ENCODE measurements around the gene SH3BP5L.

DNA sequence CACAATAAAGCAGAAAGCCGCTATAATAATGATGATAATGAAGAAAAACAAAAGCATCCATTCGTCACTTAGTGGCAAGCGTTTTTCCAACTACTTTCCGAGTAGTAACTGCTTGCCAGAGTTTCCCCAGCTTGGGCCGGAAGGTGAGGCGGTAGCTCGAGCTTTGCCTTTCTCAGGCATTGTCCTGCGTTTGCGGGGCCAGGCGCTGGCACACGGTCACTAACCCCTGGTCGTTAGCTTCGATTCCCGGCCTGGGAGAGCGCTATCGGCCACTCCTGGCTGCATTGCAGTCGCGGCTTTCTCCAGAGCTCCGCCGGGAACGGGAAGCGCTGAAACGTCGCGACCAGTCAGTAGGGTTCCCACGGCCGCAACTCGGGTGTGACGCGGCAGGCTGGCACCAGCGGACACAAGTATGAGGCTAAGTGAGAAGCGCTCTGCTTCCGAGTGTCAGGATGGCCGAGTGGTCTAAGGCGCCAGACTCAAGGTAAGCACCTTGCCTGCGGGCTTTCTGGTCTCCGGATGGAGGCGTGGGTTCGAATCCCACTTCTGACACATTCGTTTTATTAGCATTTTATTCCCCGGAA is 47.8 kb upstream of the SH3BP5L start:
- TF ChIP-seq, protein P1, sequence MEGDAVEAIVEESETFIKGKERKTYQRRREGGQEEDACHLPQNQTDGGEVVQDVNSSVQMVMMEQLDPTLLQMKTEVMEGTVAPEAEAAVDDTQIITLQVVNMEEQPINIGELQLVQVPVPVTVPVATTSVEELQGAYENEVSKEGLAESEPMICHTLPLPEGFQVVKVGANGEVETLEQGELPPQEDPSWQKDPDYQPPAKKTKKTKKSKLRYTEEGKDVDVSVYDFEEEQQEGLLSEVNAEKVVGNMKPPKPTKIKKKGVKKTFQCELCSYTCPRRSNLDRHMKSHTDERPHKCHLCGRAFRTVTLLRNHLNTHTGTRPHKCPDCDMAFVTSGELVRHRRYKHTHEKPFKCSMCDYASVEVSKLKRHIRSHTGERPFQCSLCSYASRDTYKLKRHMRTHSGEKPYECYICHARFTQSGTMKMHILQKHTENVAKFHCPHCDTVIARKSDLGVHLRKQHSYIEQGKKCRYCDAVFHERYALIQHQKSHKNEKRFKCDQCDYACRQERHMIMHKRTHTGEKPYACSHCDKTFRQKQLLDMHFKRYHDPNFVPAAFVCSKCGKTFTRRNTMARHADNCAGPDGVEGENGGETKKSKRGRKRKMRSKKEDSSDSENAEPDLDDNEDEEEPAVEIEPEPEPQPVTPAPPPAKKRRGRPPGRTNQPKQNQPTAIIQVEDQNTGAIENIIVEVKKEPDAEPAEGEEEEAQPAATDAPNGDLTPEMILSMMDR (conservative IDR thresholded peaks at IDR 0.05; ENCODE audit: low read depth in 2 of 2): 0 out of 4 replicates have a peak, but pooled peaks of 1 of the 2 experiments have one; percentile 0
- peak; percentile 25; the same call in 1 of the 2 replicates for TF ChIP-seq POLR2AphosphoS5 (IDR thresholded peaks at IDR 0.05; ENCODE audit: low read depth)
- TF ChIP-seq EZH2 (IDR thresholded peaks at IDR 0.05; ENCODE audit: low read depth, unreplicated experiment): no peak
- TF ChIP-seq CREB1 (CRISPR knock-in tag; IDR thresholded peaks at IDR 0.05; ENCODE audit: low read depth): peak; percentile 88
- TF ChIP-seq EZH2phosphoT487 (IDR thresholded peaks at IDR 0.05; ENCODE audit: unreplicated experiment): no peak

Measured in GM23338 (cell line).